GM12875 (cell line): Measurements from ENCODE around the gene TMC8.
"Not testable (repeated sequence)": the region's sequence is repeated elsewhere in the genome, so short reads cannot be mapped to it uniquely, and the experiment has no call there.

Experiments
- H3K4me3 ChIP-seq: one replicate; pipeline ENCODE4 v1.5.1; 2011; ENCODE audit warnings: low read depth, low read length, control low read depth
- CTCF ChIP-seq: IDR thresholded peaks from 2 replicates; pipeline ENCODE4 v1.5.1; 2011; ENCODE audit warnings: low read depth, mild to moderate bottlenecking, control low read depth, inconsistent platforms, low read length, moderate library complexity, borderline replicate concordance; ENCODE audit not compliant: insufficient read depth

TMC8 gene

GRCh38 chr17:78138204-78139060 is 7.9 kb downstream of the TMC8 start:
- no peak for TF ChIP-seq CTCF
- H3K4me3 ChIP-seq: no peak overlapping the region

GRCh38 chr17:78139861-78140168 is 9.2 kb downstream of the TMC8 start:
- H3K4me3 ChIP-seq: not testable (repeated sequence)

- no peak overlapping the region for H3K4me3 ChIP-seq
- no peak for TF ChIP-seq CTCF
Observed at GRCh38 chr17:78140169-78141051, 9.8 kb downstream of the TMC8 start.

- TF ChIP-seq CTCF: no peak
- no peak overlapping the region for H3K4me3 ChIP-seq
Observed at GRCh38 chr17:78141437-78142118, 11.0 kb downstream of the TMC8 start.

- TF ChIP-seq CTCF: no peak
- no peak overlapping the region for H3K4me3 ChIP-seq
Observed at GRCh38 chr17:78142119-78142861, 11.7 kb downstream of the TMC8 start.

- TF ChIP-seq CTCF: no peak
- no peak overlapping the region for H3K4me3 ChIP-seq
Observed at GRCh38 chr17:78143214-78144146, 12.9 kb downstream of the TMC8 start.
